Measurements from ENCODE around the gene HSD11B1L. TPM values are rescaled to one million over a fixed set of nuclear protein-coding genes. Genes with fewer than 3 reads are reported as not detected.

Gene HSD11B1L
- total and polyA plus RNA-seq, 2 donors (not counting 1 experiment from before 2014, with no cell fraction given) = 1.8 to 4.6 TPM

DNA sequence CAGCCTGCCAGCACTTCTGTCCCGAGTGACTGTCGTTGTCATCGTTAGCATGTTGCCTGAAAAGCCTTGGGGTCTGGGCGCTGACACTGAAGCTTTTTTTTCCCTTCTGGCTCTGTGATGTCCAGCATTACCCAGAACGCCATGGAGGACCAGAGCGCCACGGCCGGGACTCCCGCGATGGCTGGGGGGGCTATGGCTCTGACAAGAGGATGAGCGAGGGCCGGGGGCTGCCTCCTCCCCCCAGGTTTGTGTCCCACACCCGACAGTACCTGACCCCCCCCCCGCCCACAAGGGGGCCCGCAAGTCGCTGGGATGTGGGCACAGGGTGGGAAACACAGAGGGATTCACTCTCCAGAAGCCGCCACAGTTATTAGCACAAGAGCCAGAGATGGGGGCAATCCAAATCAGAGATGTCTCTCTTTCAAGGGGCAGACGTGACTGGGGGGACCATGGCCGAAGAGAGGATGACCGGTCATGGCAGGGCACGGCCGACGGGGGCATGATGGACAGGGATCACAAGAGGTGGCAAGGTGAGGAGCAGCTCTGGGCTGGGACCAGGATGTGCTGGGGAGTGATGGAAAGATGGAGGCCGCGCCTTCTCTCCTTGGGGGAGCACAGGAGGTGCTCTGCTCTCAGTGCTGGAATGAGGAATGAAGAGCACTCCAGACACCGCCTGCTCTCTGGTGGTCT, 13.8 kb upstream of the HSD11B1L start:
- intact Hi-C loops (cut with micrococcal nuclease) = no loop called here
- DNase-seq (no peak), ATAC-seq (ENCODE audit: low read depth) (no peak)
- H3K4me1 Mint-ChIP-seq = no peaks in the 10 kb centered on the region
- Histone ChIP-seq H3K4me2 (replicated peaks; ENCODE audit: low read depth, low read length, poor library complexity, severe bottlenecking) (no peak overlapping the region), H3K9me3 (ENCODE audit: control extremely low read depth in 1 of 3, control insufficient read depth in 2 of 3, insufficient read depth in 1 of 3, low read length in 2 of 3) (peaks cover 0 to 3% (median 0%) of the 10 kb centered on the region in 3 donors), H3K36me3 (replicated peaks in 1 of 2; ENCODE audit: control extremely low read depth in 1 of 2, control insufficient read depth in 1 of 2, extremely low read depth in 1 of 2, insufficient read depth in 2 of 2, low read length in 1 of 2) (peaks cover under 1 to 71% of the 10 kb centered on the region in 2 experiments), H2AFZ (ENCODE audit: insufficient read depth, low read depth, low read length, poor library complexity, severe bottlenecking) (no peak overlapping the region), H3K4me1 (ENCODE audit: control insufficient read depth in 2 of 2, insufficient read depth in 2 of 2, low read length in 2 of 2) (no peaks in the 10 kb centered on the region), H4K20me1 (ENCODE audit: control insufficient read depth, insufficient read depth, low read length, poor library complexity, severe bottlenecking) (peaks cover 28% of the 10 kb centered on the region), H3K79me2 (ENCODE audit: control insufficient read depth, insufficient read depth, low read length) (peaks cover 14% of the 10 kb centered on the region), H3K27ac (ENCODE audit: low read length in 2 of 2) (no peak overlapping the region), H3K27me3 (replicated peaks in 1 of 4; ENCODE audit: control extremely low read depth in 1 of 4, control insufficient read depth in 3 of 4, insufficient read depth in 4 of 4, low read length in 3 of 4) (no peaks in the 10 kb centered on the region), H3K4me3 (ENCODE audit: control extremely low read depth in 1 of 5, extremely low read depth in 1 of 5, insufficient read depth in 1 of 5, low read depth in 2 of 5, low read length in 4 of 5) (no peak overlapping the region), H3K9ac (ENCODE audit: low read length) (no peak overlapping the region)
- peak overlapping the region; percentile 35 for H3K27ac Mint-ChIP-seq
- POLR2A ChIA-PET = interaction anchor here (0.6 kb wide), 1 partner anchor 86 kb away, joined by 3 read pairs; no protein-coding TSS in a partner anchor
- H3K4me3 Mint-ChIP-seq = no peak overlapping the region
- no peaks in the 10 kb centered on the region for H3K27me3 Mint-ChIP-seq
- WGBS (ENCODE audit: insufficient coverage) = 98% methylated on average over 18 of the region's 26 CpGs
- TF ChIP-seq, protein P1, sequence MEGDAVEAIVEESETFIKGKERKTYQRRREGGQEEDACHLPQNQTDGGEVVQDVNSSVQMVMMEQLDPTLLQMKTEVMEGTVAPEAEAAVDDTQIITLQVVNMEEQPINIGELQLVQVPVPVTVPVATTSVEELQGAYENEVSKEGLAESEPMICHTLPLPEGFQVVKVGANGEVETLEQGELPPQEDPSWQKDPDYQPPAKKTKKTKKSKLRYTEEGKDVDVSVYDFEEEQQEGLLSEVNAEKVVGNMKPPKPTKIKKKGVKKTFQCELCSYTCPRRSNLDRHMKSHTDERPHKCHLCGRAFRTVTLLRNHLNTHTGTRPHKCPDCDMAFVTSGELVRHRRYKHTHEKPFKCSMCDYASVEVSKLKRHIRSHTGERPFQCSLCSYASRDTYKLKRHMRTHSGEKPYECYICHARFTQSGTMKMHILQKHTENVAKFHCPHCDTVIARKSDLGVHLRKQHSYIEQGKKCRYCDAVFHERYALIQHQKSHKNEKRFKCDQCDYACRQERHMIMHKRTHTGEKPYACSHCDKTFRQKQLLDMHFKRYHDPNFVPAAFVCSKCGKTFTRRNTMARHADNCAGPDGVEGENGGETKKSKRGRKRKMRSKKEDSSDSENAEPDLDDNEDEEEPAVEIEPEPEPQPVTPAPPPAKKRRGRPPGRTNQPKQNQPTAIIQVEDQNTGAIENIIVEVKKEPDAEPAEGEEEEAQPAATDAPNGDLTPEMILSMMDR (IDR thresholded peaks at IDR 0.05) = no peak
- no peak for TF ChIP-seq EZH2 (IDR thresholded peaks at IDR 0.05; ENCODE audit: borderline replicate concordance, insufficient read depth, low read depth, low read length, poor library complexity, severe bottlenecking)
- no peaks in the 10 kb centered on the region for H3K9me3 Mint-ChIP-seq (ENCODE audit: insufficient read depth)
- CTCF ChIA-PET = no interaction called here

GRCh38 chr19:5667751-5668271, 13.0 kb upstream of the HSD11B1L start:
- WGBS (ENCODE audit: insufficient coverage) = 95% methylated on average over 19 of the region's 22 CpGs
- H3K27me3 Mint-ChIP-seq = no peaks in the 10 kb centered on the region
- H3K4me1 Mint-ChIP-seq = no peaks in the 10 kb centered on the region
- no peaks in the 10 kb centered on the region for H3K27me3 ChIP-seq (replicated peaks in 1 of 4; ENCODE audit: control extremely low read depth in 1 of 4, control insufficient read depth in 3 of 4, insufficient read depth in 4 of 4, low read length in 3 of 4)
- no peak for TF ChIP-seq EZH2 (IDR thresholded peaks at IDR 0.05; ENCODE audit: borderline replicate concordance, insufficient read depth, low read depth, low read length, poor library complexity, severe bottlenecking)
- TF ChIP-seq, protein P1 (IDR thresholded peaks at IDR 0.05) = no peak
- no peak overlapping the region for H3K27ac ChIP-seq (ENCODE audit: low read length in 2 of 2)
- ChIA-PET CTCF (no interaction called here), POLR2A (interaction anchor here (0.6 kb wide), 1 partner anchor 87 kb away, joined by 3 read pairs; no protein-coding TSS in a partner anchor)
- no peak overlapping the region for H2AFZ ChIP-seq (ENCODE audit: insufficient read depth, low read depth, low read length, poor library complexity, severe bottlenecking)
- ATAC-seq (ENCODE audit: low read depth) = no peak
- DNase-seq = no peak
- peaks cover 0 to 3% (median 0%) of the 10 kb centered on the region in 3 donors for H3K9me3 ChIP-seq (ENCODE audit: control extremely low read depth in 1 of 3, control insufficient read depth in 2 of 3, insufficient read depth in 1 of 3, low read length in 2 of 3)
- H3K4me3 ChIP-seq (ENCODE audit: control extremely low read depth in 1 of 5, extremely low read depth in 1 of 5, insufficient read depth in 1 of 5, low read depth in 2 of 5, low read length in 4 of 5) = no peak overlapping the region
- H3K36me3 ChIP-seq (replicated peaks in 1 of 2; ENCODE audit: control extremely low read depth in 1 of 2, control insufficient read depth in 1 of 2, extremely low read depth in 1 of 2, insufficient read depth in 2 of 2, low read length in 1 of 2) = peaks cover 0 to 64% of the 10 kb centered on the region in 2 experiments
- H4K20me1 ChIP-seq (ENCODE audit: control insufficient read depth, insufficient read depth, low read length, poor library complexity, severe bottlenecking) = peaks cover 28% of the 10 kb centered on the region
- H3K4me3 Mint-ChIP-seq = no peak overlapping the region
- no peaks in the 10 kb centered on the region for H3K4me1 ChIP-seq (ENCODE audit: control insufficient read depth in 2 of 2, insufficient read depth in 2 of 2, low read length in 2 of 2)
- no peak overlapping the region for H3K27ac Mint-ChIP-seq
- H3K79me2 ChIP-seq (ENCODE audit: control insufficient read depth, insufficient read depth, low read length) = peaks cover 10% of the 10 kb centered on the region
- no peak overlapping the region for H3K9ac ChIP-seq (ENCODE audit: low read length)
- H3K9me3 Mint-ChIP-seq (ENCODE audit: insufficient read depth) = no peaks in the 10 kb centered on the region
- intact Hi-C loops (cut with micrococcal nuclease) = no loop called here
- H3K4me2 ChIP-seq (replicated peaks; ENCODE audit: low read depth, low read length, poor library complexity, severe bottlenecking) = no peak overlapping the region
